Measurements from ENCODE around the gene PALM3.

PALM3 gene

GRCh38 chr19:14089662-14090508, 28.0 kb upstream of the PALM3 start:
- peak in 19 of 51 donors; percentile 9 to 66 (median 40) for DNase-seq

- DNase-seq, result no peak
Observed at GRCh38 chr19:14089412-14089661, 27.5 kb upstream of the PALM3 start.

DNA sequence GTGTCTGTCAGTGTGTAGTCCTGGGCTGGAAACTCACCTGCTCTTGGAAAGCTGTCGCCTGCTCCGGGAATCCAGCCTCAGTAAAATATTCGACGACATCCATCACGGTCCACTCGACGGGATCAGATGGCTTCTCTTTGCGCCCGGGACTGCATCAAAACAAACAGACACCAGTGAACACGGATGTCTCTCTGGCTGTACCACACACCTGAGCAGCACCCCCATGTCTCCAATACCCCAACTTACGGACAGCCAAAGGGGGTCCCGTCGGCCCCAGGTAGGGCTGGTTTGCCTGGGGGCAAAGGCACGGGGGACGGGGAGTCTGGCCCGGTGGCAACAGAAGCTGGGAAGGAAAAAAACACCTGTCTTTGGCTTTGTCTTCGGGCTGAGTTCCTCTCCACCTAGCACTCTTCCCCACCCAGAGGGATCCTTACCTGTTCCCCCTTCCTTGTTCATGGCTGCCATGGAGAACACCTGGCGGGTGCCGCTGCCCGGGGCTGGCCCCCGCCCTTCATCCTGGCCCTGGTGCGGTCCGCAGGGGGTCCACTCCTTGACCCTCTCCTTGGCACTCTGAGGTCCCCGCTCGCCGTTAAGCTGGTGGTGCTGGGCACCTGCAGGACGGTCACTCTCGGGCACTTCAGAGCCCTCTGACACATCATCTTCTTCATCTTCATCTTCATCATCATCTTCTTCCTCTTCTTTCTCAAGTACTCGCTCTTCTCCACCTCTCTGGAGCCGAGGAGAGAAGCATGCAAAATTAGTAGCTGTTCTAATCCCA, 26.9 kb upstream of the PALM3 start:
- no peak for DNase-seq

DNA sequence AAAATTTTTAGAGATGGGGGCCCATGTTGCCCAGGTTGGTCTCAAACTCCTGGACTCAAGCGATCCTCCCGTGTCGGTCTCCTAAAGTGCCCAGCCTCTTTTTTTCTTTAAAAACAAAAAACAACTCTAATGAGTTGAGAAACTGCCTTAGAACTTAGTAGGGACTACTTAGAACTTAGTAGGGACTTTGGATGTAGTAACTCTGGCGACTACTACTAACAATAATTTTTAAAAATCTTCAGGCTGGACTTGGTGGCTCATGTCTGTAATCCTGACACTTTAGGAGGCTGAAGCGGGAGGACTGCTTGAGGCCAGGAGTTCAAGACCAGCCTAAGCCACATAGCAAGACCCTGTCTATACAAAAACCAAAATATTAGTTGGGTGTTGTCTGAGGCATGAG, 24.2 kb upstream of the PALM3 start:
- DNase-seq, result no peak

DNA sequence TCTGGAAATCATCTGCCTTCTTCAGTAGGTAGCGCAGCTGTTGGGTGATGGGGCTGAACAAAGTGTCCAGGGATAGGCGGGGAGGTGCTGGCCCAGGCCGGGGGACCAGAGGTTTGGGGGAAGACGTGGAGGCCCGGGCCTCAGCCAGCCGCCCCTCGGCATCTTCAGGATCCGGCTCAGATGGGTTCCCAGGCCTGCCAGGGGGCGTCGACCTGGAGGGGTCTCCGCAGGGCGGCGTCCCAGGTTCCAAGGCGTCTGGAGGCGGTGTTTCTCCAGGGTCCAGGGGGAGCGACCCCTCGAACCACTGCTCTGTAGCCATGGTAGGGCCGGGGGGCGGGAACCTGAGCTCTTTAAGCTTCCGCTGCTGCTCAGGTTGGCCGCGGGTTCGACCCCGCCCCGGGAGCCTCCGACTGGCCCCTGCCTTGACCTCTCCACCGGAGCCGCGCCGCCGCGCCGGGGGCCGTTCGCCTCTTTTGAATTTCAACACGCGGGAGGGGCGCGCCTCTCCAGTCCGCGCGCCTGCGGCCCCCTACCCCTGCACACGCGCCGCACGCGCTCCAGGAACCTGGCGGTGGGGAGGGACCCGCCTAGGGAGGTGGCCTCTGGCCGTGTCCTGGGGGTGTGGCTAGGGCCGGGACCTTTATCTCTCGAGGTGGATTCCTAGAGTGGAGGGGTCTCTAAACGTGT, 23.6 kb upstream of the PALM3 start, which contains the start of gene C19orf67:
Gene C19orf67 (minus strand): TSS at position 475 of the 687 bp plus-strand sequence. CDS start 156 bp downstream, at position 319.
- no peak for DNase-seq

- DNase-seq, result no peak
Observed at GRCh38 chr19:14082675-14082960, 20.7 kb upstream of the PALM3 start.

GRCh38 chr19:14081797-14082674, 20.2 kb upstream of the PALM3 start:
- DNase-seq, result peak in 11 of 51 donors; percentile 17 to 55 (median 41)

- DNase-seq, result peak; percentile 74 to 100 (median 97)
Observed at GRCh38 chr19:14080887-14081796, 19.3 kb upstream of the PALM3 start.

DNA sequence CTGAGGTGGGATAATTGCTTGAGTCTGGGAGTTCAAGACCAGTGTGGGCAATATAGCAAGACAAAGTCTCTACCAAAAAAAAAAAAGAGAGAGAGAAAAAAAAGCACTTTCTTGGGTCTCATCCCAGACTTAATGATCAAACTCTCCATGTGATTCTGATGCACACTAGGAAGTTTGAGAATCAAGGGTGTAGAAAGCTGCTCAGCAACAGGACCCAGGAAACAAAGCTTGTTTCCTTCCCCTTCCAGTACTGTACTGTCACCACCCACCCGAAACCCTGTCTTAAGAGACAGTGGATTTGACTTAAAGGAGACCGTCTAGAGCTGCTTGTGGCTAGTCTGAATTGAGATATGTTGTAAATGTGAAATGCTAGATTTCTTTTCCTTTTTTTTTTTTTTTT, 16.5 kb upstream of the PALM3 start:
- DNase-seq, result no peak

GRCh38 chr19:14073925-14074838, 12.3 kb upstream of the PALM3 start:
- DNase-seq, result peak in 32 of 51 donors; percentile 18 to 77 (median 49)

- peak in 49 of 51 donors; percentile 26 to 88 (median 60) for DNase-seq
Observed at GRCh38 chr19:14073261-14073924, 11.5 kb upstream of the PALM3 start.

- peak in 21 of 51 donors; percentile 15 to 70 (median 39) for DNase-seq
Observed at GRCh38 chr19:14072535-14073260, 10.8 kb upstream of the PALM3 start, which contains the start of gene MISP3. TSS of gene MISP3 (plus strand) at chr19:14072786. CDS start at chr19:14073310, 524 bp downstream.

DNA sequence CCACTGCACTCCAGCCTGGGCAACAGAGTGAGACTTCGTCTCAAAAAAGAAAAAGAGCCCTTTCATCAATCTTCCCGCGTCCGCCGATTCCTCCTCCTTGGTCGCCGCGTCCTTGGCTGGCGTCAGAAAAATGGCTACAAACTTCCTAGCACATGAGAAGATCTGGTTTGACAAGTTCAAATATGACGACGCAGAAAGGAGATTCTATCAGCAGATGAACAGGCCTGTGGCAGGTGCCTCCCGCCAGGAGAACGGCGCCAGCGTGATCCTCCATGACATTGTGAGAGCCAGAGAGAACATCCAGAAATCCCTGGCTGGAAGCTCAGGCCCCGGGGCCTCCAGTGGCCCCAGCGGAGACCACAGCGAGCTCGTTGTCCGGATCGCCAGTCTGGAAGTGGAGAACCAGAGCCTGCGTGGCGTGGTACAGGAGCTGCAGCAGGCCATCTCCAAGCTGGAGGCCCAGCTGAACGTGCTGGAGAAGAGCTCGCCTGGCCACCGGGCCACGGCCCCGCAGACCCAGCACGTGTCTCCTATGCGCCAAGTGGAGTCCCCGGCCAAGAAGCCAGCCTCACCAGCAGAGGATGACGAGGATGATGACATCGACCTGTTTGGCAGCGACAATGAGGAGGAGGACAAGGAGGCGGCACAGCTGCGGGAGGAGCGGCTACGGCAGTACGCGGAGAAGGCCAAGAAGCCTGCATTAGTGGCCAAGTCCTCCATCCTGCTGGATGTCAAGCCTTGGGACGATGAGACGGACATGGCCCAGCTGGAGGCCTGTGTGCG, 8.6 kb upstream of the PALM3 start:
- no peak for DNase-seq

DNA sequence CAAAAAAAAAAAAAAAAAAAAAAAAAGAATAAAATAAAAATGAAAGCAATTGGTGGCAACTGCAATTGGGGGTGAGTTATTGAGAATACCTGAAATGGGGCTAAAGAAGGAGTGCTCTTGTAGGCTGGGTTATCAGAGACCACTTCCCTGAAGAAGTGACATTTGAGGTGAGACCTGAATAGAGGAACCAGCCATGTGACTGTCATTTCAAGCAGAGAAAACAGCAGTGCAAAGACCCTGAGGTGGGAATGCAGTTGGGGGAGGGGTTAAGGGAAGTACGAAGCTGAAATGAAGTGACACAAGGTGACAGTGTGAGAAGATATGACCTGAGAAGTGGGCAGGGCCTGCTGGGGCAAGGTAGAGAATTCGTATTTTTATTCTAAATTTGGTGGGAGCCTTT, 4.3 kb upstream of the PALM3 start:
- no peak for DNase-seq

DNA sequence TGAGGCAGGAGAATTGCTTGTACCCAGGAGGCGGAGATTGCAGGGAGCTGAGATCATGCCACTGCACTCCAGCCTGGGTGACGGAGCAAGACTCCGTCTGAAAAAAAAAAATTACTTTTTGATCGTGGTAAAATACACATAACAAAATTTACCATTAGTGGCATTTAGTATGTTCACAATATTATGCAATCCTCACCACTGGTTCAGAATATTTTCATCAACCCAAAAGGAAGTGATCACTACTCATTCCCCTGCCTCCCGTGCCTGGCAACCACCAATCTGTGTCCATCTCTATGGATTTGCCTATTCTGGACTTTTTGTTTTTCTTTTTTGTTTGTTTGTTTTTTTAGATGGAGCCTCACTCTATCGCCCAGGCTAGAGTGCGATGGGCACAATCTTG, 1.2 kb upstream of the PALM3 start:
- no peak for DNase-seq

DNA sequence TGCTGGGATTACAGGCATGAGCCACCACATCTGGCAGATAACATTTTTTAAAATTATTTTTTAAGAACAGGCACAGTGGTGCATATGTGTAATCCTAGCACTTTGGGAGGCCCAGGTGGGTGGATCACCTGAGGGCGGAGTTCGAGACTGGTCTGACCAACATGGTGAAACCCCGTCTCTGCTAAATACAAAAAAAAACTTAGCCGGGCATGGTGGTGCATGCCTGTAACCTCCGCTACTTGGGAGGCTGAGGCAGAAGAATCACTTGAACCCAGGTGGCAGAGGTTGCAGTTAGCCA, 631 bp upstream of the PALM3 start:
- DNase-seq, result no peak
